Measurements from ENCODE around the gene HRK. TPM values are rescaled to one million over a fixed set of nuclear protein-coding genes. Genes with fewer than 3 reads are reported as not detected.

HRK gene
- total and polyA plus RNA-seq, 8 donors, result 0.06 to 0.25 (median 0.18) TPM; not detected in 5

GRCh38 chr12:116827432-116827831 is 53.8 kb downstream of the HRK start:
- WGBS, 5 donors, result 72 to 83% (median 80%) methylated on average over 4 of the region's 4 CpGs
- Histone ChIP-seq H3K4me1 (no peaks in the 10 kb centered on the region), H3K27ac (no peak overlapping the region), H3K4me3 (no peak overlapping the region), H3K9me3 (peaks cover 0 to 7% (median 2%) of the 10 kb centered on the region in 4 donors), H3K36me3 (no peaks in the 10 kb centered on the region), H3K27me3 (no peaks in the 10 kb centered on the region)
- DNase-seq, result no peak
- TF ChIP-seq, protein P1, sequence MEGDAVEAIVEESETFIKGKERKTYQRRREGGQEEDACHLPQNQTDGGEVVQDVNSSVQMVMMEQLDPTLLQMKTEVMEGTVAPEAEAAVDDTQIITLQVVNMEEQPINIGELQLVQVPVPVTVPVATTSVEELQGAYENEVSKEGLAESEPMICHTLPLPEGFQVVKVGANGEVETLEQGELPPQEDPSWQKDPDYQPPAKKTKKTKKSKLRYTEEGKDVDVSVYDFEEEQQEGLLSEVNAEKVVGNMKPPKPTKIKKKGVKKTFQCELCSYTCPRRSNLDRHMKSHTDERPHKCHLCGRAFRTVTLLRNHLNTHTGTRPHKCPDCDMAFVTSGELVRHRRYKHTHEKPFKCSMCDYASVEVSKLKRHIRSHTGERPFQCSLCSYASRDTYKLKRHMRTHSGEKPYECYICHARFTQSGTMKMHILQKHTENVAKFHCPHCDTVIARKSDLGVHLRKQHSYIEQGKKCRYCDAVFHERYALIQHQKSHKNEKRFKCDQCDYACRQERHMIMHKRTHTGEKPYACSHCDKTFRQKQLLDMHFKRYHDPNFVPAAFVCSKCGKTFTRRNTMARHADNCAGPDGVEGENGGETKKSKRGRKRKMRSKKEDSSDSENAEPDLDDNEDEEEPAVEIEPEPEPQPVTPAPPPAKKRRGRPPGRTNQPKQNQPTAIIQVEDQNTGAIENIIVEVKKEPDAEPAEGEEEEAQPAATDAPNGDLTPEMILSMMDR (IDR thresholded peaks at IDR 0.05), result no peak
- no peak for TF ChIP-seq POLR2A (IDR thresholded peaks at IDR 0.05)
- TF ChIP-seq EP300 (IDR thresholded peaks at IDR 0.05), result no peak
- TF ChIP-seq POLR2AphosphoS5 (IDR thresholded peaks at IDR 0.05), result no peak
- intact Hi-C loops (cut with DNase I; ENCODE audit: low total_unique reads), result no loop called here

GRCh38 chr12:116821291-116821690 is 60.0 kb downstream of the HRK start:
- 68 to 79% (median 74%) methylated on average over 8 of the region's 8 CpGs for WGBS, 5 donors

DNA sequence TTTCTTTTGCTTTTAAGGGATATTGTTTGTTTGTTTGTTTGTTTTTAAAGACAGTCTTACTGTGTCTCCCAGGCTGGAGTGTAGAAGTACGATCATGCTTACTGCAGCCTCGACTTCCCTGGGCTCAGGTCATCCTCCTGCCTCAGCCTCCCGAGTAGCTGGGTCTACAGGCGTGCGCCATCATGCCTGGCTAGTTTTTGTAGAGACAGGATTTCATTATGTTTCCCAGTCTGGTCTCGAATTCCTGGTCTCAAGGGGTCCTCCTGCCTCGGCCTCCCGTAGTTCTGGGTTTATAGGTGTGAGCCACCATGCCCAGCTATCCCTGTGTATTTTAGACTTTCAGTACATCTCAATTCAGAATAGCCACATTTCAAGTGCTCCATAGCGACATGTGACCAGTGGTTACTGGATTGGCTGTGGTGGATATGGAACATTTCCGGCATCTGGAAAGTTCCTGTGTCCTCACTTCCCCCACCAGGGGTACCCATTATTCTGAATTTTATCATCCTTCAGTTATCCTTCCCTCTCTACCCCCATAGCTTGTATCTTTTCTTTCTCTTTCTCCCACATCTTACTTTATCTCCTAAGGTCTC is 61.1 kb downstream of the HRK start:
- DNase-seq, result no peak
- TF ChIP-seq POLR2A (IDR thresholded peaks at IDR 0.05) (no peak), POLR2AphosphoS5 (IDR thresholded peaks at IDR 0.05) (no peak), EP300 (IDR thresholded peaks at IDR 0.05) (no peak)
- TF ChIP-seq, protein P1 (IDR thresholded peaks at IDR 0.05), result no peak
- peaks cover 10 to 14% (median 12%) of the 10 kb centered on the region in 4 donors for H3K4me1 ChIP-seq
- no peak overlapping the region for H3K4me3 ChIP-seq
- no peaks in the 10 kb centered on the region for H3K36me3 ChIP-seq
- peaks cover 0 to 5% (median 2%) of the 10 kb centered on the region in 4 donors for H3K9me3 ChIP-seq
- intact Hi-C loops (cut with DNase I; ENCODE audit: low total_unique reads), result no loop called here
- no peaks in the 10 kb centered on the region for H3K27me3 ChIP-seq
- H3K27ac ChIP-seq, result peak overlapping the region in 2 of 5 donors; percentile 94 to 96
- WGBS, 5 donors, result 75 to 86% (median 84%) methylated on average over 10 of the region's 10 CpGs

More at GRCh38 chr12:116821291-116821690, 60.0 kb downstream of the HRK start:
- no peaks in the 10 kb centered on the region for H3K27me3 ChIP-seq
- H3K9me3 ChIP-seq, result peaks cover 0 to 7% (median 2%) of the 10 kb centered on the region in 4 donors
- no peak overlapping the region for H3K27ac ChIP-seq
- TF ChIP-seq EP300 (IDR thresholded peaks at IDR 0.05) (no peak), POLR2A (IDR thresholded peaks at IDR 0.05) (no peak), POLR2AphosphoS5 (IDR thresholded peaks at IDR 0.05) (no peak)
- TF ChIP-seq, protein P1 (IDR thresholded peaks at IDR 0.05), result no peak
- no peak overlapping the region for H3K4me3 ChIP-seq
- DNase-seq, result no peak
- intact Hi-C loops (cut with DNase I; ENCODE audit: low total_unique reads), result no loop called here
- no peaks in the 10 kb centered on the region for H3K36me3 ChIP-seq
- peaks cover 10 to 14% (median 12%) of the 10 kb centered on the region in 4 donors for H3K4me1 ChIP-seq

GRCh38 chr12:116818948-116819832 is 62.1 kb downstream of the HRK start:
- TF ChIP-seq POLR2AphosphoS5 (IDR thresholded peaks at IDR 0.05), result peak; percentile 39 to 72 (median 67)
- TF ChIP-seq, protein P1 (IDR thresholded peaks at IDR 0.05), result peak in 2 of 7 experiments; percentile 3 to 13
- no peak for TF ChIP-seq EP300 (IDR thresholded peaks at IDR 0.05)
- no peak for TF ChIP-seq POLR2A (IDR thresholded peaks at IDR 0.05)
- intact Hi-C loops (cut with DNase I; ENCODE audit: low total_unique reads), result no loop called here
- no peaks in the 10 kb centered on the region for H3K27me3 ChIP-seq
- 0 to 2% (median 1%) methylated on average over 31 to 70 of the region's 70 CpGs for WGBS, 5 donors
- no peaks in the 10 kb centered on the region for H3K36me3 ChIP-seq
- DNase-seq, result peak; percentile 91 to 97
- H3K4me3 ChIP-seq, result peak overlapping the region; percentile 52 to 73 (median 61)
- H3K27ac ChIP-seq, result peak overlapping the region; percentile 77 to 96 (median 92)
- H3K4me1 ChIP-seq, result peaks cover 10 to 14% (median 12%) of the 10 kb centered on the region in 4 donors
- H3K9me3 ChIP-seq, result no peaks in the 10 kb centered on the region

Measured in stomach (tissue), 9 donors.